OCI-LY3 (cell line): ENCODE measurements around the gene KDELR1.
A peak's percentile ranks its signal among the peaks of the same experiment; 100 is the strongest.

ENCODE experiments used
- H2AFZ ChIP-seq: fragments of 200-600, 300-600 bp; shearing (Covaris generic); 2 replicates; pipeline ENCODE4 v1.6.0; 2014; ENCODE audit warnings: antibody characterized with exemption, low read depth, low read length
- H3K27ac ChIP-seq: fragments of 200-600, 300-600 bp; sonication (generic); 2 replicates; pipeline ENCODE4 v1.5.1; 2014; ENCODE audit warnings: mild to moderate bottlenecking, low read length, moderate library complexity, mixed read lengths
- H3K27me3 ChIP-seq: fragments of 200-600, 300-600 bp; sonication (generic); 2 replicates; pipeline ENCODE4 v1.6.1; 2014; ENCODE audit warnings: low read depth, low read length, mixed read lengths
- H3K36me3 ChIP-seq: fragments of 200-600, 300-600 bp; sonication (generic); replicated peaks from 2 replicates; pipeline ENCODE3; 2014; ENCODE audit warnings: low read depth, low read length, mixed read lengths
- H3K4me1 ChIP-seq: fragments of 300-600, 200-600 bp; sonication (generic); 2 replicates; pipeline ENCODE4 v1.6.1; 2014; ENCODE audit warnings: low read length, mixed read lengths
- H3K4me2 ChIP-seq: fragments of 200-600, 300-600 bp; sonication (generic); 2 replicates; pipeline ENCODE4 v1.6.1; 2014; ENCODE audit warnings: low read length, mixed read lengths
- H3K4me3 ChIP-seq: fragments of 300-600, 200-600 bp; sonication (generic); 2 replicates; pipeline ENCODE4 v1.5.1; 2014; ENCODE audit warnings: antibody characterized with exemption, mild to moderate bottlenecking, low read length, moderate library complexity
- H3K79me2 ChIP-seq: fragments of 300-600, 200-600 bp; shearing (Covaris generic); 2 replicates; pipeline ENCODE4 v1.6.1; 2014; ENCODE audit warnings: mild to moderate bottlenecking, low read length, mixed read lengths
- H3K9ac ChIP-seq: fragments of 300-600, 200-600 bp; shearing (Covaris generic); 2 replicates; pipeline ENCODE4 v1.6.0; 2014; ENCODE audit warnings: mild to moderate bottlenecking, low read length, moderate library complexity
- H3K9me3 ChIP-seq: fragments of 200-600, 300-600 bp; shearing (Covaris generic); 2 replicates; pipeline ENCODE4 v1.6.1; 2014; ENCODE audit warnings: low read length, mixed read lengths; ENCODE audit not compliant: insufficient read depth
- H4K20me1 ChIP-seq: fragments of 200-600, 300-600 bp; sonication (generic); 2 replicates; pipeline ENCODE4 v1.6.1; 2016; ENCODE audit warnings: low read length, mixed read lengths; ENCODE audit not compliant: insufficient read depth
- EZH2phosphoT487 ChIP-seq: fragments of 200-600 bp; shearing (Covaris generic); IDR thresholded peaks from 2 replicates; pipeline ENCODE4 v1.6.1; 2018; ENCODE audit warnings: antibody characterized with exemption, mixed run types, low read depth
- TF ChIP-seq, protein P1 (sequence below): fragments of 200-600, 300-600 bp; sonication (generic); IDR thresholded peaks from 2 replicates; pipeline ENCODE4 v1.5.1; 2014; ENCODE audit warnings: antibody characterized with exemption, low read length, low read depth

Gene KDELR1

DNA sequence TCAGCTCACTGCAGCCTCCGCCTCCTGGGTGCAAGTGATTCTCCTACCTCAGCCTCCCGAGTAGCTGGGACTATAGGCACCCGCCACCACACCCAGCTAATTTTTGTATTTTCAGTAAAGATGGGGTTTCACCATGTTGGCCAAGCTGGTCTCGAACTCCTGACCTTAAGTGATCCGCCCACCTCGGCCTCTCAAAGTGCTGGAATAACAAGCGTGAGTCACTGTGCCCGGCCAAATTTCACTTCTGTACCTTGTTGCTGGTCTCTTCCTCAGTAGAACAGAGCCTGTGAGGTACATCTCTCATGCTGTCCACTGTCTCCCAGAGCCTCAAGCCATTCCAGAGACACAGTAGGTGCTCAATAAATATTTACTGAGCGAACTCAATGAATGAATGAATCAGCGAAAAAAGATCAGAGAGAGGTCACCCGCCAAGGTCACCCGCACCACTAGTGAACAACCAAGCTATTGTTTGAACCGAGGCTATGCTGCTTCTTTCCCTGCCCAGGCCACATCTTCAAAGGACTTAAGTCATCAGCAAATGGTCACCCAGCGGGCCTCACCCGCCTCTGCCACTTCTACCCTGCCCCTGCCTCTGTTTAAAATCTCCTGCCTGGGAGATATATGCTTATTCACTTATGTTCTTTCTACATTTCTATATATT is 36.9 kb downstream of the KDELR1 start:
- H4K20me1 ChIP-seq: no peaks in the 10 kb centered on the region
- H2AFZ ChIP-seq: no peak overlapping the region
- no peak overlapping the region for H3K4me2 ChIP-seq
- H3K27ac ChIP-seq: no peak overlapping the region
- no peaks in the 10 kb centered on the region for H3K9me3 ChIP-seq
- H3K4me1 ChIP-seq: no peaks in the 10 kb centered on the region
- no peaks in the 10 kb centered on the region for H3K79me2 ChIP-seq
- peaks cover 2% of the 10 kb centered on the region for H3K36me3 ChIP-seq
- no peak overlapping the region for H3K9ac ChIP-seq
- H3K27me3 ChIP-seq: no peaks in the 10 kb centered on the region
- TF ChIP-seq, protein P1, sequence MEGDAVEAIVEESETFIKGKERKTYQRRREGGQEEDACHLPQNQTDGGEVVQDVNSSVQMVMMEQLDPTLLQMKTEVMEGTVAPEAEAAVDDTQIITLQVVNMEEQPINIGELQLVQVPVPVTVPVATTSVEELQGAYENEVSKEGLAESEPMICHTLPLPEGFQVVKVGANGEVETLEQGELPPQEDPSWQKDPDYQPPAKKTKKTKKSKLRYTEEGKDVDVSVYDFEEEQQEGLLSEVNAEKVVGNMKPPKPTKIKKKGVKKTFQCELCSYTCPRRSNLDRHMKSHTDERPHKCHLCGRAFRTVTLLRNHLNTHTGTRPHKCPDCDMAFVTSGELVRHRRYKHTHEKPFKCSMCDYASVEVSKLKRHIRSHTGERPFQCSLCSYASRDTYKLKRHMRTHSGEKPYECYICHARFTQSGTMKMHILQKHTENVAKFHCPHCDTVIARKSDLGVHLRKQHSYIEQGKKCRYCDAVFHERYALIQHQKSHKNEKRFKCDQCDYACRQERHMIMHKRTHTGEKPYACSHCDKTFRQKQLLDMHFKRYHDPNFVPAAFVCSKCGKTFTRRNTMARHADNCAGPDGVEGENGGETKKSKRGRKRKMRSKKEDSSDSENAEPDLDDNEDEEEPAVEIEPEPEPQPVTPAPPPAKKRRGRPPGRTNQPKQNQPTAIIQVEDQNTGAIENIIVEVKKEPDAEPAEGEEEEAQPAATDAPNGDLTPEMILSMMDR: no peak
- TF ChIP-seq EZH2phosphoT487: no peak
- H3K4me3 ChIP-seq: no peak overlapping the region

DNA sequence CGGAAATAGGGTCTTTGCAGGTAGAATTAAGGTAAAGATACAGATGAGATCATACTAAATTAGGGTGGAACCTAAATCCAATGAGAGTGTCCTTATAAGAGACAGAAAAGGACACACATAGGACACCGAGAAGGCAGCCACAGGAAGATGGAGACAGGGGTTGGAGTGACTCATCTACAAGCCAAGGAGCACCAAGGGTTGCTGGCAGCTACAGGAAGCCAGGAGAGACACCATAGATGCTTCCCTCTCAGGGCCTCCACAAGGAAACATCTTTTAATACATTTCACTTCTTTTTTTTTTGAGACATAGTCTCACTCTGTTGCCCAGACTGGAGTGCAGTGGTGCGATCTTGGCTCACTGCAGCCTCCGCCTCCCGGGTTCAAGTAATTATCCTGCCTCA is 37.7 kb downstream of the KDELR1 start:
- Histone ChIP-seq H2AFZ (no peak overlapping the region), H3K9ac (no peak overlapping the region), H4K20me1 (no peaks in the 10 kb centered on the region), H3K27me3 (no peaks in the 10 kb centered on the region), H3K9me3 (no peaks in the 10 kb centered on the region), H3K27ac (no peak overlapping the region), H3K79me2 (no peaks in the 10 kb centered on the region), H3K4me1 (no peaks in the 10 kb centered on the region), H3K4me2 (no peak overlapping the region), H3K36me3 (peaks cover 2% of the 10 kb centered on the region), H3K4me3 (no peak overlapping the region)
- TF ChIP-seq EZH2phosphoT487: no peak
- TF ChIP-seq, protein P1: no peak

DNA sequence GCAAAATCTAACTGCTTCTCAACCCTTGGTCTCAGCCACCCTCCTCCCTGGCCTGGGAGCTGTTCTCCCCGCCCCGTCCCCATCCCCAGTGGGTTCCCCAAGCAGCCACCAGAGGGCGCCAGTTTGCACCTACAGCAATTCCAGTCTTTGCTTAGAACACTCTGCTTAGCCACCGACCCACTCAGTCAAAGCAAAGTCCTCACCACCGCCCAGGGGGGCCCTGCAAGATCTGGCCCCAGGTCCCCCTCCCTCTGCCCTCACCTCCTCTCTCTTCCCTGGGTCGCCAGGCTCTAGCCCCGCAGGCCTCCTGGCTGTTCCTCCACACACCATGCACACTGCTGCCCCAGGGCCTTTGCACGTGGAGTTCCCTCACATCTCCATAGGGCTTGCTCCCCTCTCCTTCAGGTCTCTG is 40.0 kb downstream of the KDELR1 start:
- H2AFZ ChIP-seq: no peak overlapping the region
- H3K36me3 ChIP-seq: no peaks in the 10 kb centered on the region
- no peak overlapping the region for H3K4me3 ChIP-seq
- TF ChIP-seq, protein P1: peak; percentile 92
- TF ChIP-seq EZH2phosphoT487: no peak
- H4K20me1 ChIP-seq: no peaks in the 10 kb centered on the region
- no peak overlapping the region for H3K27ac ChIP-seq
- no peak overlapping the region for H3K9ac ChIP-seq
- H3K4me1 ChIP-seq: no peaks in the 10 kb centered on the region
- H3K4me2 ChIP-seq: no peak overlapping the region
- no peaks in the 10 kb centered on the region for H3K27me3 ChIP-seq
- no peaks in the 10 kb centered on the region for H3K79me2 ChIP-seq
- H3K9me3 ChIP-seq: no peaks in the 10 kb centered on the region

DNA sequence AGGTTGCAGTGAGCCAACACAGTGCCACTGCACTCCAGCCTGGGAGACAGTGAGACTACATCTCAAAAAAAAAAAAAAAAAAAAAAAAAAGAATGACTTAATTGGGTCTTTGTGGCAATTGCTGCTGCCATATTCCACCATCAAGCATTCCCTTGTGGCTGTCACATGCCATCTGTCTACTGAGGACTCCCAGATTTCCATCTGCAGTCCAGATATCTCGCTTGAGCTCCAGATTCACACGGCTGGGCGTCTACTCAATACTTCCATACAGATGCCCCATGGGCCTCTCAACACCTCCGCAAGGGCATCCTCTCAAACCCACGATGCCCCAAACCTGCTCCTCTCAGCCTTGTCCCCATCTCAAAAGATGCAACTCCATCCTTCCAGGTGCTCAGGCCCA is 40.5 kb downstream of the KDELR1 start:
- Histone ChIP-seq H3K79me2 (no peaks in the 10 kb centered on the region), H2AFZ (no peak overlapping the region), H3K9me3 (no peaks in the 10 kb centered on the region), H3K4me3 (no peak overlapping the region), H3K36me3 (no peaks in the 10 kb centered on the region), H3K4me2 (no peak overlapping the region), H4K20me1 (no peaks in the 10 kb centered on the region), H3K27ac (no peak overlapping the region), H3K9ac (no peak overlapping the region), H3K27me3 (no peaks in the 10 kb centered on the region), H3K4me1 (no peaks in the 10 kb centered on the region)
- TF ChIP-seq EZH2phosphoT487: no peak
- TF ChIP-seq, protein P1: no peak
